GM20000 (cell line): ENCODE measurements around the gene ALDH1A1.

Source experiments
- DNase-seq: peaks from one replicate; pipeline ENCODE4 v3.0.0; 2012; ENCODE audit warnings: low spot score
- TF ChIP-seq, protein P1 (sequence below): IDR thresholded peaks from 2 replicates; pipeline ENCODE4 v1.5.1; 2012; ENCODE audit warnings: mild to moderate bottlenecking, control low read depth; ENCODE audit errors: extremely low read depth, missing control alignments

Gene ALDH1A1

DNA sequence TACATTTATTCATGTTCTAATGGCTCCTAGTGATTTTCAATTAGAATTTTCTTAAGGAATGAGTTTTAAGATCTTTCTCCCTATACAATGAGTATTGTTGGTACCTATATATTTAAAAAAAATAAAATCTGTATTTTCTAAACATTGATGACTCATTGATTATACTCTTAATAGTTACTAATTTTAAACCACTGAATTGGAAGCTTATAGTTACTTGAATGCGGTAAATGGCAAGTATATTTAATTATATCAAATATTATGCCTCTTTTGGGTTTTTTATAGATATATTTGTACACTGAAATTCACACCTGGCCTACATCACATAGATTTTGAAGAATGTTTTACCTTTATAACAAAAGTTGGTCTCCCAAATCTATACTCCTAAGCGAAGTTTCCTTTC is 38.9 kb upstream of the ALDH1A1 start:
- no peak for DNase-seq
- TF ChIP-seq, protein P1, sequence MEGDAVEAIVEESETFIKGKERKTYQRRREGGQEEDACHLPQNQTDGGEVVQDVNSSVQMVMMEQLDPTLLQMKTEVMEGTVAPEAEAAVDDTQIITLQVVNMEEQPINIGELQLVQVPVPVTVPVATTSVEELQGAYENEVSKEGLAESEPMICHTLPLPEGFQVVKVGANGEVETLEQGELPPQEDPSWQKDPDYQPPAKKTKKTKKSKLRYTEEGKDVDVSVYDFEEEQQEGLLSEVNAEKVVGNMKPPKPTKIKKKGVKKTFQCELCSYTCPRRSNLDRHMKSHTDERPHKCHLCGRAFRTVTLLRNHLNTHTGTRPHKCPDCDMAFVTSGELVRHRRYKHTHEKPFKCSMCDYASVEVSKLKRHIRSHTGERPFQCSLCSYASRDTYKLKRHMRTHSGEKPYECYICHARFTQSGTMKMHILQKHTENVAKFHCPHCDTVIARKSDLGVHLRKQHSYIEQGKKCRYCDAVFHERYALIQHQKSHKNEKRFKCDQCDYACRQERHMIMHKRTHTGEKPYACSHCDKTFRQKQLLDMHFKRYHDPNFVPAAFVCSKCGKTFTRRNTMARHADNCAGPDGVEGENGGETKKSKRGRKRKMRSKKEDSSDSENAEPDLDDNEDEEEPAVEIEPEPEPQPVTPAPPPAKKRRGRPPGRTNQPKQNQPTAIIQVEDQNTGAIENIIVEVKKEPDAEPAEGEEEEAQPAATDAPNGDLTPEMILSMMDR: no peak

DNA sequence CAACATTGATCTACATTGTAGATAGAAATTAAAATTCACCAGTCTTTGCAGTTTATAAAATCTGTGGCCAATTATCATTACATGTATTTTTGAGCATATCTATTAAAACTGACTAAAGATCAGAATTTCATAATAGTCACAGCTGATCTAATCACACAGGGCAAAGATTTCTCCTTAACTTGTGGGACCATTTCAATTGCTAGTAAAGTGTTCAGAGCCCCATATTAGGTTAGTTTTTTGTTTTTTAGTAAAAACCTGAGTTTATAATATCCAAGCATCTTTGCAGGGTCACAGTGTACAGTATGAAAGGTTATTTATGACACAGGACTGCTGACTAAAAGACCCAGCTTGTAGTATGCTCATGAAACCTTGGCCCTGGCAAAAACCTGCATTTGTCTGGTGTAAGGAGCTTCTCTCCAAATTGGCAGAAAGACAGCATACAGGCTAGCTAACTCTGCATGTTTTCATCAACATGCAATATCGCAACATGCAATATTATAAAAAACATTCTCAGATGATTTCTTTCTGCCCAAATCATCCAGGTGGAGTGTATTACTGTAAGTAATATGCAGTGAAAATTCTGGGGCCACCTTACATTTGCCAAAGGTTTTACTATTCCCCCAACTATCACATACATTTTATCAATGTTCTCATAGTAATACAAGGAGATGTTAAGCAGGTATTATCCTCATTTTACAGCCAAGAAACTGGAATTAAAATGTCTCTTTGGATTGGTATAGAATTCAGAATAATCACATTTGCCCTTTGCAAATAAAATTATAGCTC is 37.7 kb upstream of the ALDH1A1 start:
- DNase-seq: no peak

DNA sequence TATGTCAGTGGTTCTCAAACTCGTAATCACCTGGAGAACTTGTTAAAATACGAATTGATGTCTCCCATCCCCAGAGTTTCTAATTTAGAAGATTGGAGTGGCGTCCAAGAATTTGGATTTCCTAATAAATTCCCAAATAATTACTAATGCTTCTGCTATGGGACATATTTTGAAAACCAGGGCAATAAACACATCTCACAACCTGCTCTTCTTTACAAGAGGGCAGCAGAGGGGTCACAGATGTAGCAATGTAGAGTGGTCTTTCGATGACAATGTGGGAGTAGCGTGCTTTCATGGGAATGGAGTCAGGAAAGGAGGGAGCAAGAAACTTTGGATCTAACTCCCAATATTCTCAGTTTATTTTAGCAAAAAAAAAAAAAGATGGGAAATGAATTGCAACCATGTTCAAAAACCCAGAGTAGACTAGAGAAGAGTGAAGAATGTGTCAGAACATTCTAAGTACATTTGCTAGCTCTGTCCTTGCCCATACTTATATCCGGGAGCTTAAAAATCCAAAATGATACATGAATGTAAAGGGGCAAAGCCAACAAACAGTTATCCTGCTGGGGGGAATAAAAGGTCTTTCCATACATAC is 33.8 kb upstream of the ALDH1A1 start:
- TF ChIP-seq, protein P1: no peak
- DNase-seq: no peak

More for the DNA sequence above, 37.7 kb upstream of the ALDH1A1 start:
- TF ChIP-seq, protein P1: no peak

DNA sequence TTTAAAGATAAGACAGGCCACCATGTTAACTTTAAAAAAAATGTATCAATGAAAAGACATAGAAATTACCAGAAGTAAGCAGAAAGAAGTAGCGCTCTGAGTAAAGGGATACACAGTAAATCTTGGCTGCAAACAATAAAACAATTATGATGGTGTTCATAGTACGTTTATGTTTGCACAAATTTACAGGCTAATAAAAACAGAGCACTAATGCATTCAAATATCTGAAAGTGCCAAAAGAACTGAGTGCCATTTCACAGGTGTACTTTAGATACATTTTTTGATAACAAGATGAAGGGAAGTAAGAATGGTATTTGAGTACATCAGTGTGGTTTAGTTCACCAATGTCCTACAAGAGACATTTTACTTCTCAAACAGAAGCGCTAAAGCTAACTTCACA is 32.9 kb upstream of the ALDH1A1 start:
- DNase-seq: no peak
- TF ChIP-seq, protein P1: no peak

DNA sequence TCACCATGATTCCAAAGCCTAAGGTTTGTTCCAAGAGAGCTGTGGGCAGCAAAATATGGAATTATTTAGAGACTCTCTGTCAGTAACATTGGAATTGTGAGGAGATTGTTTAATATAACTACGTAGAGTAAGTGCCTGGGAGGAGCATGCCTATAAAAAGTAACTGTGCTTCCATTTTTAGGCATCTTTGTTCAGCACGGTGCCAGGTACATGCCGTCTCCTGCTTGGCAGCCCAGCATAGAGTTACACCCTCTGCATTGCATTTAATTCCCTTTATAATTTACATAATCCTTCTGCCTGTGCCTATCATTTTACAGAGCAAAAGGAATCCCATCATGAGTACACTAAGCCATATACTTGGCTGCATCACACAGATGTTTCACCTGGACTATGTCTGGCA is 32.1 kb upstream of the ALDH1A1 start:
- DNase-seq: no peak
- TF ChIP-seq, protein P1: no peak

DNA sequence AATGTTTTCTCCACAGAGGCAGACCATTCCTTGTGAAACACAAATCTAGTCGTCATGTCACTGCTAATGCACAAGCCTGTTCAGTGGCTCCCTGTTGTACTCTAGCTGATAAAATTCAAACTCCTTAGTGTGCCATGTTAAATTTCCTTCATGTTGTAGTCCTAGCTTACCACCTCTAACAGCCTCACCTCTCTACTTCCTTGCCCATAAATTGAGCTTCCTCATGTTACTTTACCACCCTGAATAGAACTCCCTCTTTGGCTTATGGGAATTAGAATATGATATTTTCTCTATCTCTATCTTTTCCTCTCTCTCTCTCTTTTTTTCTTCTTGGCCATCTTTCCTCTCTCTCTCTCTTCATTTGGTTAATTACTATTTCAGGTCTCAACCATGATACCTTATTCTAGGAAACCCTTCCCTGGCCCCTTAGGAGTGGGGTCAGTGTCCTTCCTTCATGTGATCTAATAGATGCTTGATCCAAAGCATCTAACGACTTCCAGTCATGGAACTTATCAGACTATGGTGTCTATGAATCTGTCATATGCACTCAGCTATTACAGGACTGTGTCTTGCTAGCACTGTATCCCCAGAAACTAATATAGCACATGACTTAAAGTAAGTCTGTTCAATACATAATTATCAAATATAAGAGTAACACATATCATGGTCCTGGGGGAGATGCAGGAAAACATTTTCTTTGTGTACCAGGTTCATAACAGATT is 31.5 kb upstream of the ALDH1A1 start:
- DNase-seq: no peak
- TF ChIP-seq, protein P1: no peak
